GM06990 (cell line): Measurements from ENCODE around the gene AREL1.

Experiments used
- DNase-seq: peaks from one replicate; pipeline ENCODE4 v3.0.0-alpha.2; 2011; ENCODE audit not compliant: insufficient read length; ENCODE audit errors: extremely low read depth
- H3K27me3 ChIP-seq: replicated peaks from 2 replicates; pipeline ENCODE4 v1.6.0; 2011; ENCODE audit warnings: low read length; ENCODE audit not compliant: control insufficient read depth, insufficient read depth
- H3K36me3 ChIP-seq: 2 replicates; pipeline ENCODE4 v1.5.1; 2011; ENCODE audit warnings: low read length; ENCODE audit not compliant: control insufficient read depth, insufficient read depth
- H3K4me3 ChIP-seq: replicated peaks from 2 replicates; pipeline ENCODE4 v1.5.1; 2011; ENCODE audit warnings: low read depth, mild to moderate bottlenecking, control low read depth, low read length
- TF ChIP-seq, protein P1 (sequence below): IDR thresholded peaks from 2 replicates; pipeline ENCODE4 v1.5.1; 2011; ENCODE audit warnings: low read length, control low read depth, mild to moderate bottlenecking, inconsistent platforms; ENCODE audit not compliant: insufficient read depth, poor library complexity, severe bottlenecking

AREL1 gene

GRCh38 chr14:74621556-74621955, 91.3 kb downstream of the AREL1 start:
- H3K36me3 ChIP-seq = no peaks in the 10 kb centered on the region

DNA sequence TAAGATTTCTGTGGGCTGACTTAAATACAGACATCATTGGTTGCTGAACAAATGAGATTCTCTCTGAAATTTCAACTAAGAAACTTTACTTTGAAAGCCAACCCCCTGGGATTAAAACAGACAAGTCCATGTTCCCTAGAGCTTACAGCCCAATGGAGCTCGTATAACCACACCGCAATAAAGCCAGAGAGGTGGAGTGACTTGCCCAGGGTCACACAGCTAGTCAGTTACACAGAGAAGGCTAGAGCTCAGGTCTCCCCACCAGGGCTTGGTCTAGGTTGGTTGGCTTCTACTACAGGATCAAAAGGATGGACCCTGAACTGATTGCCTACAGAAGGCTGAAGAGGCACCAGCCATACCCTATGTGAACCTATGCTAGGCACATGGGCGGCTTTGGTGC, 92.0 kb downstream of the AREL1 start:
- no peaks in the 10 kb centered on the region for H3K27me3 ChIP-seq
- no peaks in the 10 kb centered on the region for H3K36me3 ChIP-seq
- no peak for DNase-seq
- H3K4me3 ChIP-seq = no peak overlapping the region
- TF ChIP-seq, protein P1, sequence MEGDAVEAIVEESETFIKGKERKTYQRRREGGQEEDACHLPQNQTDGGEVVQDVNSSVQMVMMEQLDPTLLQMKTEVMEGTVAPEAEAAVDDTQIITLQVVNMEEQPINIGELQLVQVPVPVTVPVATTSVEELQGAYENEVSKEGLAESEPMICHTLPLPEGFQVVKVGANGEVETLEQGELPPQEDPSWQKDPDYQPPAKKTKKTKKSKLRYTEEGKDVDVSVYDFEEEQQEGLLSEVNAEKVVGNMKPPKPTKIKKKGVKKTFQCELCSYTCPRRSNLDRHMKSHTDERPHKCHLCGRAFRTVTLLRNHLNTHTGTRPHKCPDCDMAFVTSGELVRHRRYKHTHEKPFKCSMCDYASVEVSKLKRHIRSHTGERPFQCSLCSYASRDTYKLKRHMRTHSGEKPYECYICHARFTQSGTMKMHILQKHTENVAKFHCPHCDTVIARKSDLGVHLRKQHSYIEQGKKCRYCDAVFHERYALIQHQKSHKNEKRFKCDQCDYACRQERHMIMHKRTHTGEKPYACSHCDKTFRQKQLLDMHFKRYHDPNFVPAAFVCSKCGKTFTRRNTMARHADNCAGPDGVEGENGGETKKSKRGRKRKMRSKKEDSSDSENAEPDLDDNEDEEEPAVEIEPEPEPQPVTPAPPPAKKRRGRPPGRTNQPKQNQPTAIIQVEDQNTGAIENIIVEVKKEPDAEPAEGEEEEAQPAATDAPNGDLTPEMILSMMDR = no peak

More at GRCh38 chr14:74621556-74621955, 91.3 kb downstream of the AREL1 start:
- TF ChIP-seq, protein P1 = no peak
- Histone ChIP-seq H3K27me3 (no peaks in the 10 kb centered on the region), H3K4me3 (no peak overlapping the region)
- no peak for DNase-seq

GRCh38 chr14:74620497-74620921, 92.4 kb downstream of the AREL1 start:
- H3K4me3 ChIP-seq = no peak overlapping the region
- DNase-seq = no peak

DNA sequence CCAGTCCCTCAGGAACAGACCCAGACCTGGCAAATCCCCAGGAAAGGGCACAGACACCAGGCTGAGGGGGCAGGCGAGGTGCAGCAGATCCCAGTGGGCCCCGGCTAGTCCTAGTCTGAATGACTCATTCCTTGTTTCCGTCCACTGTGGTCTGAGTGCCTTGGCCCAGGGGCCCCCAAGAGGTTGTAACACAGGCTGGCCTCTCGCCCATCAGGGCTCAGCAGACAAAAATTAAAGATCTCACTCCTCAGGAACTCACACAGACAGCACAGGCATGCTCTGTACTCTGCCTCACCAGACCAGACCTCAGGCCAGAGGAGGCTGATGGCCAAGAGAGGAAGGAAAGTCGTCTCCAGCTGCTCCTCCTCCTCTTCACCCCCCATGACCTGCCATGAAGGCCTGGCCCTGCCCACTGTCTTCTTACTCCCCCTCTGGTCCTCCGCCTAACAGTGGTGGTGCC, 93.2 kb downstream of the AREL1 start:
- no peak for DNase-seq
- H3K36me3 ChIP-seq = no peaks in the 10 kb centered on the region
- TF ChIP-seq, protein P1 = no peak
- no peaks in the 10 kb centered on the region for H3K27me3 ChIP-seq
- no peak overlapping the region for H3K4me3 ChIP-seq

More at GRCh38 chr14:74620497-74620921, 92.4 kb downstream of the AREL1 start:
- TF ChIP-seq, protein P1 = no peak
- no peaks in the 10 kb centered on the region for H3K36me3 ChIP-seq
- no peaks in the 10 kb centered on the region for H3K27me3 ChIP-seq

- H3K27me3 ChIP-seq = no peaks in the 10 kb centered on the region
- DNase-seq = peak; percentile 33
- no peaks in the 10 kb centered on the region for H3K36me3 ChIP-seq
- TF ChIP-seq, protein P1 = no peak
- no peak overlapping the region for H3K4me3 ChIP-seq
Observed at GRCh38 chr14:74618078-74618952, 94.6 kb downstream of the AREL1 start.
